Right lobe of liver (tissue), 6 donors: ENCODE results near the gene SLC9A3. TPM values are rescaled to one million over a fixed set of nuclear protein-coding genes. Genes with fewer than 3 reads are reported as not detected.

ENCODE experiments used
- ATAC-seq, 4 donors: fragments of 200-7000 bp; cut with Tn5 transposase; one replicate each; pipeline ENCODE4 v1.9.1; 2020; ENCODE audit warnings: mild to moderate bottlenecking in 4 of 4, moderate library complexity in 4 of 4
- DNase-seq, 3 donors: peaks; one replicate each; pipeline ENCODE4 v3.0.0-alpha.2; 2020
- H3K27ac ChIP-seq, 3 donors: fragments of 200-600 bp; one replicate each; pipeline ENCODE4 v1.8.0; 2022
- H3K27me3 ChIP-seq, 2 donors: fragments of 200-600 bp; one replicate each; pipeline ENCODE4 v1.8.0; 2022
- H3K36me3 ChIP-seq, 4 donors: fragments of 200-600 bp; sonication (generic) in 1 of 4; one replicate each; pipeline versions ENCODE4 v1.5.1 to v1.8.0; 2017 to 2022; ENCODE audit warnings: control low read depth in 1 of 4
- H3K4me1 ChIP-seq, 4 donors: fragments of 200-600 bp; sonication (generic) in 1 of 4; one replicate each; pipeline versions ENCODE4 v1.5.1 to v1.8.0; 2017 to 2022; ENCODE audit warnings: control low read depth in 1 of 4
- H3K4me3 ChIP-seq, 3 donors: fragments of 200-600 bp; one replicate each; pipeline ENCODE4 v1.8.0; 2022
- H3K9me3 ChIP-seq, 4 donors: fragments of 200-600 bp; sonication (generic) in 1 of 4; one replicate each; pipeline versions ENCODE4 v1.5.1 to v1.8.0; 2017 to 2022; ENCODE audit warnings: control low read depth in 1 of 4
- CTCF ChIP-seq, 4 donors: fragments of 200-600 bp in 3 of 4; fragments of 450-650 bp in 1 of 4; IDR thresholded peaks; one replicate each; pipeline versions ENCODE4 v1.5.1 to v1.8.0; 2016 to 2022; ENCODE audit warnings: antibody characterized with exemption in 4 of 4, mild to moderate bottlenecking in 2 of 4
- POLR2A ChIP-seq: fragments of 450-650 bp; IDR thresholded peaks from one replicate; pipeline ENCODE4 v1.6.1; 2017; ENCODE audit warnings: antibody characterized with exemption, mild to moderate bottlenecking
- WGBS: methylation state at CpG from one replicate; pipeline ENCODE4 v1.1.6; 2018; ENCODE audit warnings: low coverage, low lambda C conversion rate; ENCODE audit not compliant: insufficient coverage; ENCODE audit errors: missing lambda C conversion rate; 5-methylcytosine and 5-hydroxymethylcytosine counted together
- intact Hi-C, 2 donors: fragments of 100-400 bp; cut with DNase I; formaldehyde crosslinking; loops; one replicate each; pipeline versions ENCODE4 v1.11.2 to v1.14.1; 2022
- total RNA-seq, 6 experiments: library from RNA; depleted of rRNA in 2 of 6; stranded (reverse); fragments of >200 nt in 2 of 6; fragmentation: NEBNext Ultra II Directional in 3 of 6; extraction: Animal tissue kit (Norgen Biotek cat#: 25700) in 3 of 6; gene quantifications; one replicate each; pipeline versions ENCODE4 v1.1.0 to v1.2.4, GENCODE V29; 2016 to 2023
- donor health status: DM: no; HTN: yes; CAD: no.
- donor health status: DM: no; HTN: no; CAD: no.
- donor health status: DM: no; HTN: no; CAD: no.
- donor health status: DM: no; HTN: yes; CAD: no.
- donor health status: DM: no; HTN: yes; CAD: no.

Gene SLC9A3
- total RNA-seq, 6 experiments from 2014 or later: 0.32 to 1.8 (median 0.46) TPM

- peak in 2 of 3 donors; percentile 20 to 38 for DNase-seq
- Histone ChIP-seq H3K36me3 (peaks cover 0 to 3% (median 0%) of the 10 kb centered on the region in 4 donors), H3K9me3 (no peaks in the 10 kb centered on the region), H3K27ac (no peak overlapping the region), H3K4me1 (peaks cover 0 to 17% (median 2%) of the 10 kb centered on the region in 4 donors), H3K27me3 (no peaks in the 10 kb centered on the region), H3K4me3 (no peak overlapping the region)
- ATAC-seq: no peak
- intact Hi-C loops: no loop called here
- TF ChIP-seq POLR2A: no peak
- TF ChIP-seq CTCF (IDR thresholded peaks at IDR 0.05): no peak
- WGBS: 93% methylated on average over 6 of the region's 31 CpGs
Observed at GRCh38 chr5:470961-471749, 53.1 kb downstream of the SLC9A3 start.

- Histone ChIP-seq H3K4me3 (no peak overlapping the region), H3K27ac (no peak overlapping the region), H3K4me1 (peaks cover 0 to 14% (median 1%) of the 10 kb centered on the region in 4 donors), H3K36me3 (peaks cover 0 to 8% (median under 1%) of the 10 kb centered on the region in 4 donors), H3K9me3 (no peaks in the 10 kb centered on the region), H3K27me3 (no peaks in the 10 kb centered on the region)
- WGBS: 90% methylated on average over 10 of the region's 19 CpGs
- DNase-seq (peak in 2 of 3 donors; percentile 12 to 53), ATAC-seq (no peak)
- intact Hi-C loops: no loop called here
- TF ChIP-seq CTCF (IDR thresholded peaks at IDR 0.05) (no peak), POLR2A (no peak)
Observed at GRCh38 chr5:469752-470483, 54.3 kb downstream of the SLC9A3 start.

GRCh38 chr5:468401-468800 lies 55.8 kb downstream of the SLC9A3 start:
- Histone ChIP-seq H3K4me1 (peaks cover 0 to 6% (median 0%) of the 10 kb centered on the region in 4 donors), H3K27me3 (no peaks in the 10 kb centered on the region), H3K9me3 (no peaks in the 10 kb centered on the region), H3K27ac (no peak overlapping the region), H3K4me3 (no peak overlapping the region), H3K36me3 (peaks cover 0 to 12% (median 4%) of the 10 kb centered on the region in 4 donors)
- no peak for TF ChIP-seq CTCF (IDR thresholded peaks at IDR 0.05)
- no peak for TF ChIP-seq POLR2A
- DNase-seq (peak; percentile 12 to 35 (median 22)), ATAC-seq (no peak)
- intact Hi-C loops: no loop called here
- WGBS: 89% methylated on average over 4 of the region's 6 CpGs

GRCh38 chr5:466661-467310 lies 57.5 kb downstream of the SLC9A3 start:
- no peak overlapping the region for H3K4me3 ChIP-seq
- DNase-seq: peak; percentile 17 to 42 (median 39)
- no peak overlapping the region for H3K27ac ChIP-seq
- H3K9me3 ChIP-seq: no peaks in the 10 kb centered on the region
- intact Hi-C loops: no loop called here
- ATAC-seq: peak in 1 of 4 donors; percentile 8
- no peaks in the 10 kb centered on the region for H3K27me3 ChIP-seq
- no peaks in the 10 kb centered on the region for H3K4me1 ChIP-seq
- 100% methylated on average over 1 of the region's 30 CpGs for WGBS
- TF ChIP-seq CTCF (IDR thresholded peaks at IDR 0.05) (no peak), POLR2A (no peak)
- peaks cover 0 to 24% (median 11%) of the 10 kb centered on the region in 4 donors for H3K36me3 ChIP-seq
